T-cell (primary cell): ENCODE data around the gene WNK2. TPM values are rescaled to one million over a fixed set of nuclear protein-coding genes. Genes with fewer than 3 reads are reported as not detected.
A peak's percentile ranks its signal among the peaks of the same experiment; 100 is the strongest.

Experiments
- ATAC-seq, 4 experiments: fragments of 200-7000 bp in 3 of 4; fragments of 150-1000 bp in 1 of 4; cut with Tn5 transposase; replicated peaks in 1 of 4; 1 replicate in 3 of 4; 2 replicates in 1 of 4; pipeline ENCODE4 v1.10.0; 2021; ENCODE audit warnings: moderate library complexity in 3 of 4, mild to moderate bottlenecking in 2 of 4, moderate number of reproducible peaks in 1 of 4
- CTCF ChIA-PET, 2 donors: fragments of 300-600 bp; sonication (Branson Sonifier 250); formaldehyde crosslinking; loops; one replicate each; lab custom pipeline; 2022; ENCODE audit warnings: antibody characterized with exemption in 2 of 2; lab: Charles Lee
- POLR2A ChIA-PET, 2 donors: fragments of 300-600 bp; sonication (Branson Sonifier 250); formaldehyde crosslinking; loops; one replicate each; lab custom pipeline; 2022; ENCODE audit warnings: antibody characterized with exemption in 2 of 2; lab: Charles Lee
- DNase-seq, 35 experiments: peaks; one replicate each; pipeline versions ENCODE4 v3.0.0 to v3.0.0-alpha.2; 2013 to 2023
- H3K27ac ChIP-seq: one replicate; pipeline ENCODE4 v1.5.1; 2013; ENCODE audit warnings: low read length
- H3K27me3 ChIP-seq, 2 experiments: replicated peaks in 1 of 2; 1 replicate in 1 of 2; 2 replicates in 1 of 2; pipeline versions ENCODE4 v1.6.1 to v1.7.0; 2013; ENCODE audit warnings: low read length in 1 of 2, mixed read lengths in 1 of 2; ENCODE audit not compliant: control insufficient read depth in 2 of 2, insufficient read depth in 2 of 2; ENCODE audit errors: extremely low read depth in 1 of 2
- H3K36me3 ChIP-seq, 2 donors: 1 replicate in 1 of 2; 2 replicates in 1 of 2; pipeline versions ENCODE4 v1.6.1 to v1.7.0; 2013; ENCODE audit warnings: low read length in 1 of 2; ENCODE audit not compliant: control insufficient read depth in 2 of 2, insufficient read depth in 1 of 2; ENCODE audit errors: extremely low read depth in 1 of 2
- H3K4me1 ChIP-seq, 2 experiments: 1 replicate in 1 of 2; 2 replicates in 1 of 2; pipeline versions ENCODE4 v1.6.1 to v1.7.0; 2013; ENCODE audit warnings: low read length in 2 of 2, mixed read lengths in 1 of 2; ENCODE audit not compliant: insufficient read depth in 2 of 2, control insufficient read depth in 1 of 2; ENCODE audit errors: extremely low read depth in 1 of 2
- H3K4me3 ChIP-seq, 2 donors: 1 replicate in 1 of 2; 2 replicates in 1 of 2; pipeline versions ENCODE4 v1.5.1 to v1.7.0; 2013; ENCODE audit warnings: mild to moderate bottlenecking in 2 of 2, low read length in 1 of 2, moderate library complexity in 1 of 2; ENCODE audit not compliant: control insufficient read depth in 1 of 2; ENCODE audit errors: extremely low read depth in 1 of 2
- H3K9me3 ChIP-seq: 2 replicates; pipeline ENCODE4 v1.7.0; 2013
- H3K27ac Mint-ChIP-seq, 2 donors: one replicate each; pipeline ENCODE4 v1.8.0; 2020 to 2021; ENCODE audit warnings: mild to moderate bottlenecking in 2 of 2, mixed read lengths in 2 of 2
- H3K27me3 Mint-ChIP-seq, 2 donors: one replicate each; pipeline ENCODE4 v1.8.0; 2021 to 2022; ENCODE audit warnings: mixed read lengths in 2 of 2
- H3K36me3 Mint-ChIP-seq: one replicate; pipeline ENCODE4 v1.8.0; 2021; ENCODE audit warnings: mixed read lengths
- H3K4me1 Mint-ChIP-seq, 3 donors: one replicate each; pipeline ENCODE4 v1.8.0; 2020 to 2022; ENCODE audit warnings: mixed read lengths in 3 of 3, mild to moderate bottlenecking in 1 of 3
- H3K4me3 Mint-ChIP-seq, 3 donors: one replicate each; pipeline ENCODE4 v1.8.0; 2020 to 2022; ENCODE audit warnings: mild to moderate bottlenecking in 3 of 3, mixed read lengths in 3 of 3, moderate library complexity in 3 of 3
- H3K9me3 Mint-ChIP-seq, 3 donors: one replicate each; pipeline ENCODE4 v1.8.0; 2020 to 2022; ENCODE audit warnings: mixed read lengths in 3 of 3
- WGBS: methylation state at CpG from one replicate; pipeline ENCODE4 v1.1.5; 2013; ENCODE audit warnings: missing lambda C conversion rate; ENCODE audit not compliant: insufficient coverage; 5-methylcytosine and 5-hydroxymethylcytosine counted together
- total RNA-seq, 35 experiments: library from RNA in 6 of 35; stranded (reverse) in 6 of 35; fragments of 120-200 nt in 1 of 35; gene quantifications; one replicate each; pipeline versions ENCODE4 v1.2.1 to v1.2.4 and lab custom pipeline; 2013 to 2026

Gene WNK2
- total RNA-seq, 5 donors from 2014 or later (not counting 1 experiment from before 2014, with no cell fraction given) = 0.12 to 0.95 (median 0.48) TPM

DNA sequence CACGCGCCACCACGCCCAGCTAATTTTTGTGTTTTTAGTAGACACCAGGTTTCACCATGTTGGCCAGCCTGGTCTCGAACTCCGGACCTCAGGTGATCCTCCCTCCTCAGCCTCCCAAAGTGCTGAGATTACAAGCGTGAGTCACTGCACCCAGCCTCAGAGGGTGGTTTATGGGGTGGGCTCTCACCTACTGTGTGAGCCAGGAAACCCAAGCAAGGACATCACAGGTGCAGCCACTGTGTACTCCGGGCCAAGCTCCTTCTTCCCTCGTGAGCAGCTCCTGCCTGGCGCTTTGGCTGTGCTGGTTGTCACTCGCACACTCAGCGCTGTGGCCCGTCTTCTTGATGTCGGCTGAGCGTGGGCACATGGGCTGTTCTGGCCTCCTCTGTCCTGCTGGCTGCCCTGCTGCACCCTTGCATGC lies 70.1 kb downstream of the WNK2 start:
- Histone ChIP-seq H3K27me3 (peaks cover 0 to 7% of the 10 kb centered on the region in 2 experiments), H3K9me3 (no peaks in the 10 kb centered on the region), H3K4me3 (no peak overlapping the region), H3K4me1 (no peaks in the 10 kb centered on the region), H3K27ac (no peak overlapping the region), H3K36me3 (no peaks in the 10 kb centered on the region)
- POLR2A ChIA-PET = no interaction called here
- H3K4me3 Mint-ChIP-seq = no peak overlapping the region
- H3K4me1 Mint-ChIP-seq = no peaks in the 10 kb centered on the region
- no peaks in the 10 kb centered on the region for H3K9me3 Mint-ChIP-seq
- WGBS = 91% methylated on average over 8 of the region's 14 CpGs
- H3K27ac Mint-ChIP-seq = no peak overlapping the region
- CTCF ChIA-PET = no interaction called here
- no peaks in the 10 kb centered on the region for H3K36me3 Mint-ChIP-seq
- no peaks in the 10 kb centered on the region for H3K27me3 Mint-ChIP-seq
- ATAC-seq = no peak
- DNase-seq = no peak

DNA sequence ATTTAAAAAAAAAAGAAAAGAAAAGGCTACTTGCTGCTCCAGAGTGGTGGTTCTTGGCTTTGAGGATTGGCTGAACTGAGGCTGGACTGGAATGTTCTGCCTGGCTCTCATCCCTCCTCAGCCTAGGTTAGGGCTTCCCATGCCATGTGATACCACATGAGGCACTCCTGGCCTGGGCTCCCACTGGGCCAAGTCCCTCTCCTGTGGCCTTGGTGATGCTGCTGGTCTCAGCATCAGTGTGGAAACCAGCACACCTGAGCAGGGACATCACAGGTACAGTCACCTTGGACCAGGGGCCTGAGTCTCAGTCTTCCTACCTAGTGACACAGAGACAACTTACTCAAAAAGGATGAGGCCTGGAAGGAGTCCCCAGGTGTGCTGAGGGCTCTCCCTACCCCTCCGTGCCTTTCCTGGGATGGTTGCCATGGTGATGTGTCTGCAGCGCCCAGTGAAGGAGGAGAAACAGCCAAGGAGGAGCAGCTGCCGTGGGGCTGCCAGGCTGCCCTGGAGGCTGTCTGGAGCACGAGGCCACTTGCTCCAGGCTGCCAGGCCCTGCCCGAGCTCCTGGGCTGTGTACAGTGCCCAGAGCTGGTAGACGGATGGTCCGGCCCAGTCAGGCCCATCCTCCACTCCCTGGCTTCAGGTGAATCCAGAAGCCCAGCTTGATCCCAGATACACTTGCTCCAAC lies 71.0 kb downstream of the WNK2 start:
- H3K4me1 ChIP-seq = no peaks in the 10 kb centered on the region
- DNase-seq = no peak
- no peaks in the 10 kb centered on the region for H3K9me3 ChIP-seq
- no peak overlapping the region for H3K4me3 ChIP-seq
- POLR2A ChIA-PET = no interaction called here
- no peaks in the 10 kb centered on the region for H3K4me1 Mint-ChIP-seq
- ATAC-seq = no peak
- WGBS = 86% methylated on average over 7 of the region's 7 CpGs
- H3K9me3 Mint-ChIP-seq = no peaks in the 10 kb centered on the region
- no peaks in the 10 kb centered on the region for H3K27me3 Mint-ChIP-seq
- CTCF ChIA-PET = no interaction called here
- H3K4me3 Mint-ChIP-seq = no peak overlapping the region
- H3K36me3 Mint-ChIP-seq = no peaks in the 10 kb centered on the region
- H3K27me3 ChIP-seq = peaks cover 0 to 8% of the 10 kb centered on the region in 2 experiments
- no peaks in the 10 kb centered on the region for H3K36me3 ChIP-seq
- H3K27ac Mint-ChIP-seq = no peak overlapping the region
- no peak overlapping the region for H3K27ac ChIP-seq

DNA sequence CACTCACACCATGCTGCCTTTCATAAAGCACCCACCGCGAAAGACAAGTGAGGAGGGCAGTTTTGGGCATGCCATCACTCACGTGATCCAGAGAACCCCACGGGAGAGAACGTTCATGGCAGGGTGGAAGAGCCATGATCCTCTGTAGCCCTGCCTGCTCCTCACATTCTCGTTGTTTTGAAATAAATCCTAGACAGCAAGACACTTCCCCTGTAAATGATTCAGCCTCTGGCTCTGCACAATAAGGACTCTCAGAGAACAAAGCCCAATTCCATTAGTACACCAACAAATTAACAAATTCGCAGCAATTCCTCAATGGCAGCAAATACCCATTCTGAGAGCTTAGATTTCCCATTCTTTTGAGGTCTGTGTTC lies 71.5 kb downstream of the WNK2 start:
- ATAC-seq = no peak
- no peaks in the 10 kb centered on the region for H3K4me1 Mint-ChIP-seq
- DNase-seq = peak in 1 of 35 experiments; percentile 3
- POLR2A ChIA-PET = no interaction called here
- CTCF ChIA-PET = no interaction called here
- Histone ChIP-seq H3K27me3 (peaks cover 0 to 9% of the 10 kb centered on the region in 2 experiments), H3K4me3 (no peak overlapping the region), H3K27ac (no peak overlapping the region), H3K4me1 (no peaks in the 10 kb centered on the region), H3K9me3 (no peaks in the 10 kb centered on the region), H3K36me3 (no peaks in the 10 kb centered on the region)
- no peaks in the 10 kb centered on the region for H3K27me3 Mint-ChIP-seq
- 90% methylated on average over 7 of the region's 7 CpGs for WGBS
- H3K36me3 Mint-ChIP-seq = no peaks in the 10 kb centered on the region
- H3K4me3 Mint-ChIP-seq = no peak overlapping the region
- H3K27ac Mint-ChIP-seq = no peak overlapping the region
- no peaks in the 10 kb centered on the region for H3K9me3 Mint-ChIP-seq

DNA sequence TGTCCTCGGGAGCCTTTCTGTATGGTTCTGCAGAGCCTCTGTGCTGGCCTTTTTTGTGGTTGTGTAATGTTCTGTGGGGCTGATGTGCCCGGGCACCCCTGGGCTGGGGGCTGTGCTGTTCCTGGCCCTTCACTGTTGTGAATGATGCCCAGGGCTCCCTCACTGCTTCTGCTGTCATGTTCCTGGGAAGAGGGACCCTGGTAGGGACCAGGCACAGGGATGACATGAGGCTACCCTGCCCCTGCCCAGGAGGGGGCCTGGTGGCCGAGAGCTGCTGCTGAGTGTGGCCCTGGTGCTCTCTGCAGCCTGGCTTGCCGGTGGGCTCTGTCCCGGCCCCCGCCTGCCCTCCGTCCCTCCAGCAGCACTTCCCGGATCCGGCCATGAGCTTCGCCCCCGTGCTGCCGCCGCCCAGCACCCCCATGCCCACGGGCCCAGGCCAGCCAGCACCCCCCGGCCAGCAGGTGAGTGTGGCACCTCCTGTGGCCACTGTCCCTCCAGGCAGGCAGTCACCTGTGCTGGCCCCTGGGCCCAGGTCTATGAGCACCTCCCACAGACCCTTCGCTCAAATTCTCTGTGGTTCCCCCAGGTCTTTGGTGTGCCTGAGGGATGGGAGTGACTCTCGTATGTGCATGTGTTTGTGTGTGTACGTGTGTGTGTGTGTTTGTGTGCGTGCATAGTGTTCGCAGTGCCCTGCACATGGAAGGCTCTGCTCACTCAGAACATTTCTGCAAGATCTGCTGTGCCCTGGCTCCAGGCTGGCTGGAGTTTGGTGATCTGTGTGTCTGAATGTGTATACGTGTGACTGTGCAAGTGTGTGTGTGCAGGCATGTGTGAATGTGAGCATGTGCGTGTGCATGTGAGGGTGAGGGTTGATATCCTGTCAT lies 72.3 kb downstream of the WNK2 start:
- H3K4me1 Mint-ChIP-seq = no peaks in the 10 kb centered on the region

DNA sequence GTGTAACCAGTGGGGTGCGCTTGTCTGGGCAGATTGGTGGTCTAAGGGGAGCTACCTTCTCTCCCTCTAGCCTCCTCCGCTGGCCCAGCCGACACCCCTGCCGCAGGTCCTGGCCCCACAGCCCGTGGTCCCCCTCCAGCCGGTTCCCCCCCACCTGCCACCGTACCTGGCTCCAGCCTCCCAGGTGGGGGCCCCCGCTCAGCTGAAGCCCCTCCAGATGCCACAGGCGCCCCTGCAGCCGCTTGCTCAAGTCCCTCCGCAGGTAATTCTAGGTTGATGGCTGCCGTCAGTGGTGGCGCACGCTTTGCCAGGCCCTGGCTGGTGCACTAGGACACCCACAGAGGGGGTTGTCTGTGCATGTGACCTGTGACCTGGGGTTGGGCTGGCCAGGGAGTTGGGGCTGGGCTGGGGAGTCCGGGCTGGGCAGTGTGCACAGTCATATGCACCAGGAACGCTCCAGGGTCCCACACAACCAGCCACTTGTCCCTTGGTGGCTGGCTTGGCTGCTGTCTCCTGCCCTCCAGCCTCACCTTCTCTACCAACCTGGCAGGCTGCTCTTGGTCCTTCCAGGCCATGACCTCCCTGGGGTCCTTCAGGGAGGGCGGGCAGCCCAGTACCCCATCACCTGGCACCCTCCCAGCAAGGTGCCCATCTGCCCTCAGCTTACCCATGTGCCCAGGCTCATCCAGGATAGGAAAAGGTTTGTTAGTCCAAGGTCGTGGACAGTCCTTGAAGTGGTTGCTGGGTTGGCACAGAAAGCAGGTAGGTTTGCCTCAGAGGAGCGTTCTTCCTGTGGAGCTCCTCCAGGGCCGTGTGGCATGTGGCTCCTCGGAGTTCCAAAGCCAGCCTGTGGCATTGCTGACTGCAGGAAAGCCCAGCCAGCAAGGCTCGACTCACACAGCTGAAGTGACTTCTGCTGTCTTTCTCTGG lies 73.2 kb downstream of the WNK2 start:
- H3K27me3 ChIP-seq = peaks cover 0 to 22% of the 10 kb centered on the region in 2 experiments
- WGBS = 86% methylated on average over 12 of the region's 22 CpGs
- H3K36me3 ChIP-seq = no peaks in the 10 kb centered on the region
- H3K4me1 ChIP-seq = no peaks in the 10 kb centered on the region
- H3K27ac ChIP-seq = no peak overlapping the region
- H3K27ac Mint-ChIP-seq = no peak overlapping the region
- POLR2A ChIA-PET = no interaction called here
- DNase-seq (peak in 3 of 35 experiments; percentile 3 to 22 (median 10)), ATAC-seq (no peak)
- H3K9me3 ChIP-seq = no peaks in the 10 kb centered on the region
- H3K9me3 Mint-ChIP-seq = no peaks in the 10 kb centered on the region
- H3K27me3 Mint-ChIP-seq = no peaks in the 10 kb centered on the region
- CTCF ChIA-PET = interaction anchor here in 1 of 2 donors (0.6 kb wide), 1 partner anchor 46 kb away, joined by 3 read pairs; no protein-coding TSS in a partner anchor
- H3K36me3 Mint-ChIP-seq = no peaks in the 10 kb centered on the region
- no peak overlapping the region for H3K4me3 Mint-ChIP-seq
- no peak overlapping the region for H3K4me3 ChIP-seq
- H3K4me1 Mint-ChIP-seq = no peaks in the 10 kb centered on the region

More for the DNA sequence above, 72.3 kb downstream of the WNK2 start:
- 94% methylated on average over 19 of the region's 22 CpGs for WGBS
- no peaks in the 10 kb centered on the region for H3K9me3 ChIP-seq
- ChIA-PET POLR2A (no interaction called here), CTCF (no interaction called here)
- Mint-ChIP-seq H3K9me3 (no peaks in the 10 kb centered on the region), H3K36me3 (no peaks in the 10 kb centered on the region), H3K27ac (no peak overlapping the region), H3K4me3 (no peak overlapping the region), H3K27me3 (no peaks in the 10 kb centered on the region)
- no peak overlapping the region for H3K27ac ChIP-seq
- H3K4me1 ChIP-seq = no peaks in the 10 kb centered on the region
- H3K27me3 ChIP-seq = peaks cover 0 to 14% of the 10 kb centered on the region in 2 experiments
- ATAC-seq = no peak
- no peaks in the 10 kb centered on the region for H3K36me3 ChIP-seq
- H3K4me3 ChIP-seq = no peak overlapping the region
- peak in 1 of 35 experiments; percentile 19 for DNase-seq
